Measurements from ENCODE around the gene CRACDL. TPM values are rescaled to one million over a fixed set of nuclear protein-coding genes. Genes with fewer than 3 reads are reported as not detected.

The CRACDL gene
- total and polyA plus RNA-seq, 2 of the 13 experiments (the other 11 are each of a cell fraction or from before 2014, with no cell fraction given): 0.15 to 0.26 TPM

DNA sequence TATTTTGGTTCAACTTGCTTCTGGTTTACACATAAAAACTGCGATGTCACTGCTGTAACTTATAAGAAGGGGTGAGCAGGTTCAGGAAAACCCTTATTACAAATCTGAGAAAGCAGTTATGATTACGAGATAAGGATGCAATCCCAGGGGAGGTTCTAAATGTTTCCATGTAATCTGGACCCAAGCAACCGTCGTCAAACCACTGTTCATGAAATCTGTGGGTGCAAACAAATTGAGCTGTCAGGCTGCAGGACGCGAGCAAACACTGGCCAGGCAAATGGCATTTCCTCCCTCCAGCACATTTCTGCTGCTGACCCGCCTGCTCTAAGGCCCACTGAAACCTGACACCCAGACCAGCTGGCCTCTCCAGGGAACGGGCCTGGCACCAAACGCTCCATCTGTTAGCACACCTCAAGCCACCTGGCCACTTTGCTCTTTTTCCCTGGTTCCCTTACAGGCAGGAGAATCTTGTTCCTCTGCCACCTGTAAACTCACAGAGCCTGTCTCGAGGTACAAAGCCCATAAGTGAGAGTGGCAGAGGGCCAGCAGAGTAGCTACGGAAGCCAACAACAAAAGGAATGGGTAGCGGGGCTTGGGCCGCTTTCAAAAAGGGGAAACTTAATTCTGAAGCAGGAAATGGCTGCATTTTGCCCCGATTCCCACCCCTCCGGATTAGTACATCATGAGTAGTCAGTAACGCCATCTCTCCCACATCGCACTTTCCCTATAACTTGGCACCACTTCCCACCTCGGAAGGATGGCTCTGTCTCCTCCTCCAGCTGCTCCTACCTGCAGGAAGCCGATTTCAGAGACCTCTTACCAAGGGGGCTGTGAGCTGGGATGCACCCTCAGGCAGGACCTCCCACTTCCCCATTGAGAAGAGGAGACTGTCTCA is 26.5 kb downstream of the CRACDL start (continued):
- TF ChIP-seq NR2F6 (IDR thresholded peaks at IDR 0.05) (no peak), NR2F6 (CRISPR knock-in tag; IDR thresholded peaks at IDR 0.05) (peak; percentile 36; the same call in 1 of the 2 replicates), ZBTB40 (IDR thresholded peaks at IDR 0.05) (no peak), ZBTB40 (CRISPR knock-in tag; IDR thresholded peaks at IDR 0.05) (no peak), ZNF350 (CRISPR knock-in tag; IDR thresholded peaks at IDR 0.05; ENCODE audit: borderline replicate concordance, low read depth) (peak; percentile 79), EEA1 (CRISPR knock-in tag; IDR thresholded peaks at IDR 0.05; ENCODE audit: borderline replicate concordance) (no peak)
- TF ChIP-seq, protein P1, sequence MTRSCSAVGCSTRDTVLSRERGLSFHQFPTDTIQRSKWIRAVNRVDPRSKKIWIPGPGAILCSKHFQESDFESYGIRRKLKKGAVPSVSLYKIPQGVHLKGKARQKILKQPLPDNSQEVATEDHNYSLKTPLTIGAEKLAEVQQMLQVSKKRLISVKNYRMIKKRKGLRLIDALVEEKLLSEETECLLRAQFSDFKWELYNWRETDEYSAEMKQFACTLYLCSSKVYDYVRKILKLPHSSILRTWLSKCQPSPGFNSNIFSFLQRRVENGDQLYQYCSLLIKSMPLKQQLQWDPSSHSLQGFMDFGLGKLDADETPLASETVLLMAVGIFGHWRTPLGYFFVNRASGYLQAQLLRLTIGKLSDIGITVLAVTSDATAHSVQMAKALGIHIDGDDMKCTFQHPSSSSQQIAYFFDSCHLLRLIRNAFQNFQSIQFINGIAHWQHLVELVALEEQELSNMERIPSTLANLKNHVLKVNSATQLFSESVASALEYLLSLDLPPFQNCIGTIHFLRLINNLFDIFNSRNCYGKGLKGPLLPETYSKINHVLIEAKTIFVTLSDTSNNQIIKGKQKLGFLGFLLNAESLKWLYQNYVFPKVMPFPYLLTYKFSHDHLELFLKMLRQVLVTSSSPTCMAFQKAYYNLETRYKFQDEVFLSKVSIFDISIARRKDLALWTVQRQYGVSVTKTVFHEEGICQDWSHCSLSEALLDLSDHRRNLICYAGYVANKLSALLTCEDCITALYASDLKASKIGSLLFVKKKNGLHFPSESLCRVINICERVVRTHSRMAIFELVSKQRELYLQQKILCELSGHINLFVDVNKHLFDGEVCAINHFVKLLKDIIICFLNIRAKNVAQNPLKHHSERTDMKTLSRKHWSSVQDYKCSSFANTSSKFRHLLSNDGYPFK (CRISPR knock-in tag; IDR thresholded peaks at IDR 0.05; ENCODE audit: borderline replicate concordance): 0 out of 2 replicates have a peak, but pooled peaks have one; percentile 30
- TF ChIP-seq, protein P2, sequence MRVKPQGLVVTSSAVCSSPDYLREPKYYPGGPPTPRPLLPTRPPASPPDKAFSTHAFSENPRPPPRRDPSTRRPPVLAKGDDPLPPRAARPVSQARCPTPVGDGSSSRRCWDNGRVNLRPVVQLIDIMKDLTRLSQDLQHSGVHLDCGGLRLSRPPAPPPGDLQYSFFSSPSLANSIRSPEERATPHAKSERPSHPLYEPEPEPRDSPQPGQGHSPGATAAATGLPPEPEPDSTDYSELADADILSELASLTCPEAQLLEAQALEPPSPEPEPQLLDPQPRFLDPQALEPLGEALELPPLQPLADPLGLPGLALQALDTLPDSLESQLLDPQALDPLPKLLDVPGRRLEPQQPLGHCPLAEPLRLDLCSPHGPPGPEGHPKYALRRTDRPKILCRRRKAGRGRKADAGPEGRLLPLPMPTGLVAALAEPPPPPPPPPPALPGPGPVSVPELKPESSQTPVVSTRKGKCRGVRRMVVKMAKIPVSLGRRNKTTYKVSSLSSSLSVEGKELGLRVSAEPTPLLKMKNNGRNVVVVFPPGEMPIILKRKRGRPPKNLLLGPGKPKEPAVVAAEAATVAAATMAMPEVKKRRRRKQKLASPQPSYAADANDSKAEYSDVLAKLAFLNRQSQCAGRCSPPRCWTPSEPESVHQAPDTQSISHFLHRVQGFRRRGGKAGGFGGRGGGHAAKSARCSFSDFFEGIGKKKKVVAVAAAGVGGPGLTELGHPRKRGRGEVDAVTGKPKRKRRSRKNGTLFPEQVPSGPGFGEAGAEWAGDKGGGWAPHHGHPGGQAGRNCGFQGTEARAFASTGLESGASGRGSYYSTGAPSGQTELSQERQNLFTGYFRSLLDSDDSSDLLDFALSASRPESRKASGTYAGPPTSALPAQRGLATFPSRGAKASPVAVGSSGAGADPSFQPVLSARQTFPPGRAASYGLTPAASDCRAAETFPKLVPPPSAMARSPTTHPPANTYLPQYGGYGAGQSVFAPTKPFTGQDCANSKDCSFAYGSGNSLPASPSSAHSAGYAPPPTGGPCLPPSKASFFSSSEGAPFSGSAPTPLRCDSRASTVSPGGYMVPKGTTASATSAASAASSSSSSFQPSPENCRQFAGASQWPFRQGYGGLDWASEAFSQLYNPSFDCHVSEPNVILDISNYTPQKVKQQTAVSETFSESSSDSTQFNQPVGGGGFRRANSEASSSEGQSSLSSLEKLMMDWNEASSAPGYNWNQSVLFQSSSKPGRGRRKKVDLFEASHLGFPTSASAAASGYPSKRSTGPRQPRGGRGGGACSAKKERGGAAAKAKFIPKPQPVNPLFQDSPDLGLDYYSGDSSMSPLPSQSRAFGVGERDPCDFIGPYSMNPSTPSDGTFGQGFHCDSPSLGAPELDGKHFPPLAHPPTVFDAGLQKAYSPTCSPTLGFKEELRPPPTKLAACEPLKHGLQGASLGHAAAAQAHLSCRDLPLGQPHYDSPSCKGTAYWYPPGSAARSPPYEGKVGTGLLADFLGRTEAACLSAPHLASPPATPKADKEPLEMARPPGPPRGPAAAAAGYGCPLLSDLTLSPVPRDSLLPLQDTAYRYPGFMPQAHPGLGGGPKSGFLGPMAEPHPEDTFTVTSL (CRISPR knock-in tag; IDR thresholded peaks at IDR 0.05; ENCODE audit: borderline replicate concordance): peak; percentile 66; the same call in 1 of the 2 replicates
